Hippocampal formation (tissue), 2 donors: ENCODE measurements around the gene CAVIN2.

Experiments
- DNase-seq, 2 donors: peaks; one replicate each; lab custom pipeline; 2025; lab: John Stamatoyannopoulos, UW

Gene CAVIN2

GRCh38 chr2:191864628-191865374 is 17.9 kb upstream of the CAVIN2 start:
- DNase-seq, result peak in 1 of 2 donors; percentile 58

GRCh38 chr2:191863988-191864387 is 17.1 kb upstream of the CAVIN2 start:
- DNase-seq, result no peak

GRCh38 chr2:191862156-191862775 is 15.4 kb upstream of the CAVIN2 start:
- no peak for DNase-seq

- DNase-seq, result peak in 1 of 2 donors; percentile 35
Observed at GRCh38 chr2:191860760-191861466, 14.0 kb upstream of the CAVIN2 start.

GRCh38 chr2:191859681-191860080 is 12.8 kb upstream of the CAVIN2 start:
- no peak for DNase-seq

GRCh38 chr2:191857886-191858285 is 11.0 kb upstream of the CAVIN2 start:
- no peak for DNase-seq

GRCh38 chr2:191857259-191857805 is 10.4 kb upstream of the CAVIN2 start:
- no peak for DNase-seq

- no peak for DNase-seq
Observed at GRCh38 chr2:191856111-191856876, 9.4 kb upstream of the CAVIN2 start.

- DNase-seq, result no peak
Observed at GRCh38 chr2:191855382-191855781, 8.5 kb upstream of the CAVIN2 start.

- no peak for DNase-seq
Observed at GRCh38 chr2:191854382-191855372, 7.8 kb upstream of the CAVIN2 start.

GRCh38 chr2:191853843-191854242 is 7.0 kb upstream of the CAVIN2 start:
- no peak for DNase-seq

GRCh38 chr2:191851158-191851557 is 4.3 kb upstream of the CAVIN2 start:
- DNase-seq, result no peak

- no peak for DNase-seq
Observed at GRCh38 chr2:191848771-191849767, 2.2 kb upstream of the CAVIN2 start.

GRCh38 chr2:191847764-191848163 is 876 bp upstream of the CAVIN2 start:
- no peak for DNase-seq

- no peak for DNase-seq
Observed at GRCh38 chr2:191845876-191846514, 893 bp downstream of the CAVIN2 start.

- no peak for DNase-seq
Observed at GRCh38 chr2:191845248-191845715, 1.6 kb downstream of the CAVIN2 start.

- DNase-seq, result no peak
Observed at GRCh38 chr2:191844706-191845105, 2.2 kb downstream of the CAVIN2 start.

- no peak for DNase-seq
Observed at GRCh38 chr2:191840921-191841320, 6.0 kb downstream of the CAVIN2 start.
